ENCODE measurements around the gene ARHGAP19. TPM values are rescaled to one million over a fixed set of nuclear protein-coding genes. Genes with fewer than 3 reads are reported as not detected.

The ARHGAP19 gene
- total and polyA plus RNA-seq, 2 of the 8 experiments (the other 6 are each of a cell fraction or from before 2014, with no cell fraction given), result 13.3 to 32.1 TPM

GRCh38 chr10:97176226-97176625 is 116.2 kb downstream of the ARHGAP19 start (continued):
- no peak for TF ChIP-seq CHD7 (IDR thresholded peaks at IDR 0.05; ENCODE audit: insufficient replicate concordance, low read length)
- no peak for TF ChIP-seq NANOG (IDR thresholded peaks at IDR 0.05; ENCODE audit: insufficient read depth, low read depth, low read length, poor library complexity, severe bottlenecking)
- TF ChIP-seq FOSL1 (IDR thresholded peaks at IDR 0.05; ENCODE audit: insufficient read depth, low read depth, low read length), result no peak
- no peak for TF ChIP-seq CBX8 (IDR thresholded peaks at IDR 0.05; ENCODE audit: borderline replicate concordance, low read depth, low read length)
- no peak for TF ChIP-seq NRF1 (IDR thresholded peaks at IDR 0.05; ENCODE audit: low read depth, low read length)
- no peak for TF ChIP-seq RNF2 (IDR thresholded peaks at IDR 0.05; ENCODE audit: borderline replicate concordance, low read depth, low read length, missing control alignments, poor library complexity, severe bottlenecking)
- TF ChIP-seq ZNF274 (IDR thresholded peaks at IDR 0.05; ENCODE audit: borderline replicate concordance, extremely low read depth, low read length), result no peak
- TF ChIP-seq CTBP2 (IDR thresholded peaks at IDR 0.05; ENCODE audit: borderline replicate concordance, insufficient read depth, insufficient read length, low read length), result no peak
- TF ChIP-seq YY1 (IDR thresholded peaks at IDR 0.05; ENCODE audit: low read depth, low read length), result no peak
- no peak for TF ChIP-seq MAX (IDR thresholded peaks at IDR 0.05)
- TF ChIP-seq JUN (IDR thresholded peaks at IDR 0.05; ENCODE audit: low read depth, low read length), result no peak
